Mucosa of descending colon (tissue), 3 donors: ENCODE data around the gene SNRPB2. TPM values are rescaled to one million over a fixed set of nuclear protein-coding genes. Genes with fewer than 3 reads are reported as not detected.

Experiments
- ATAC-seq: fragments of 200-7000 bp; cut with Tn5 transposase; one replicate; pipeline ENCODE4 v1.9.1; 2020; ENCODE audit warnings: mild to moderate bottlenecking, moderate library complexity
- DNase-seq, 3 donors: peaks; one replicate each; pipeline ENCODE4 v3.0.0-alpha.2; 2020
- H3K36me3 ChIP-seq: fragments of 200-600 bp; one replicate; pipeline ENCODE4 v1.8.0; 2021; ENCODE audit warnings: low read depth, mild to moderate bottlenecking
- H3K4me1 ChIP-seq: fragments of 200-600 bp; one replicate; pipeline ENCODE4 v1.8.0; 2021; ENCODE audit warnings: low read depth, mild to moderate bottlenecking
- H3K4me3 ChIP-seq: fragments of 200-600 bp; one replicate; pipeline ENCODE4 v1.8.0; 2021; ENCODE audit warnings: mild to moderate bottlenecking
- H3K9me3 ChIP-seq: fragments of 200-600 bp; one replicate; pipeline ENCODE4 v1.8.0; 2021; ENCODE audit warnings: mild to moderate bottlenecking
- CTCF ChIP-seq: fragments of 200-600 bp; IDR thresholded peaks from one replicate; pipeline ENCODE4 v1.8.0; 2022; ENCODE audit warnings: antibody characterized with exemption, mild to moderate bottlenecking
- intact Hi-C, 2 donors: fragments of 100-400 bp; cut with DNase I in 1 of 2; cut with micrococcal nuclease in 1 of 2; formaldehyde crosslinking; loops; one replicate each; pipeline versions ENCODE4 v1.11.0 to v1.11.1; 2022; cut with DNase I, micrococcal nuclease
- total RNA-seq, 3 donors: library from RNA; stranded (reverse); fragmentation: NEBNext Ultra II Directional in 2 of 3; extraction: Animal tissue kit (Norgen Biotek cat#: 25700) in 2 of 3; gene quantifications; one replicate each; pipeline versions ENCODE4 v1.2.1 to v1.2.4, GENCODE V29; 2021 to 2023
- donor health status: DM: no; HTN: no; CAD: no; lungs with moderate emphysema.
- donor health status: DM: no; HTN: no; CAD: no.
- donor health status: DM: no; HTN: yes; CAD: no.

The SNRPB2 gene
- total RNA-seq, 3 donors from 2014 or later, result 25.7 to 42.1 (median 36.2) TPM

- Histone ChIP-seq H3K36me3 (no peaks in the 10 kb centered on the region), H3K4me1 (peaks cover 7% of the 10 kb centered on the region), H3K4me3 (no peak overlapping the region), H3K9me3 (no peaks in the 10 kb centered on the region)
- no peak for TF ChIP-seq CTCF
- DNase-seq, result no peak
- intact Hi-C loops, result no loop called here
- ATAC-seq, result no peak
These were observed 2.8 kb downstream of the SNRPB2 start for GRCh38 chr20:16732506-16733152.

DNA sequence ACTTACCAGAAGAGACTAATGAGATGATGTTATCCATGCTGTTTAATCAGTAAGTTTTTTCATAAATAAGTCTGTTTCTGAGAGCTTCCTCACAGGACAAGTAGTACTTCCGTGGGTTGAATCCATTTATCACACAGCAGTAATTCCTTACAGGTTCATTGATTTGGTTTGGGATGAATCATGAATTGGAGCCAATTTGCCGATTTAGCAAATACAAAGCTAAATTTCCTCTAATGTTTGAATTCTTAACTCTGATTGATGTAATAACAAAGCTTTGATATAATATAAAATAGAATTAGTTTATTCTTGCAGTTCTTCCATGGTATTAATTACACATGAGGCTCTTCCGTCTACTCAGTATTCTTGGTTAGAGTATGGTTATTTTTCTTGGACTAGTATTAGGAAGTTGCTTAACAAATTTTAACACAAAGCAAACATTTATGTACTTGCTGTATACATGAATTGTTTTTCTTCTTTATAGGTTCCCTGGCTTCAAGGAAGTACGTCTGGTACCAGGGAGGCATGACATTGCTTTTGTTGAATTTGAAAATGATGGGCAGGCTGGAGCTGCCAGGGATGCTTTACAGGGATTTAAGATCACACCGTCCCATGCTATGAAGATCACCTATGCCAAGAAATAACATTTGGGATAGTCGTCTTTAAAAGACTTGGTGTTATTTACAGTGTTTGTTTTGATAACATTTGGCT lies 10.7 kb downstream of the SNRPB2 start:
- H3K36me3 ChIP-seq, result no peaks in the 10 kb centered on the region
- intact Hi-C loops, result no loop called here
- H3K4me1 ChIP-seq, result no peaks in the 10 kb centered on the region
- ATAC-seq (no peak), DNase-seq (no peak)
- H3K4me3 ChIP-seq, result no peak overlapping the region
- H3K9me3 ChIP-seq, result no peaks in the 10 kb centered on the region
- TF ChIP-seq CTCF, result no peak

- no peak for ATAC-seq
These were observed 14.5 kb downstream of the SNRPB2 start for GRCh38 chr20:16744178-16744807.

DNA sequence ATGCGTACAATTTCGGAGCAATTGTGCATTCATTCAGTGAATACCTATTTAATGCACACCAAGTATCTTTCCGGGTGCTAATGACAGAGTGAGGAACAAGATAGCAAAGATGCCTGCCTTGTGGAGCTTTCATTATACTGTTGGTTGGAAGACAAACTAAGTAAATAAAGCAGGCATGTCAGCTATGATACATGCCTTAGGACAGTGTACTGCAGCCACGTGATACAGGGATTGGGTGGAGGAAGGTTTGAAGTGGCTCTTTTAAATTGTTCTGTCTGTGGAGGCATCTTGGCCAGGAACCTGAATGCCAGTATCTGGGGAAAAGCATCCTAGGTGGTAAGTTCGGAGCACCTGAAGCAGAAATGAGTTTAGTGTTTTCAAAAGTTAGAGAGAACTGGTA lies 15.4 kb downstream of the SNRPB2 start:
- no peaks in the 10 kb centered on the region for H3K4me1 ChIP-seq
- intact Hi-C loops, result no loop called here
- no peak overlapping the region for H3K4me3 ChIP-seq
- no peak for TF ChIP-seq CTCF
- H3K36me3 ChIP-seq, result no peaks in the 10 kb centered on the region
- no peak for DNase-seq
- H3K9me3 ChIP-seq, result no peaks in the 10 kb centered on the region
- ATAC-seq, result no peak

More at GRCh38 chr20:16744178-16744807, 14.5 kb downstream of the SNRPB2 start:
- H3K4me3 ChIP-seq, result no peak overlapping the region
- TF ChIP-seq CTCF, result no peak
- no peak for DNase-seq
- H3K9me3 ChIP-seq, result no peaks in the 10 kb centered on the region
- intact Hi-C loops, result no loop called here
- no peaks in the 10 kb centered on the region for H3K36me3 ChIP-seq
- no peaks in the 10 kb centered on the region for H3K4me1 ChIP-seq

DNA sequence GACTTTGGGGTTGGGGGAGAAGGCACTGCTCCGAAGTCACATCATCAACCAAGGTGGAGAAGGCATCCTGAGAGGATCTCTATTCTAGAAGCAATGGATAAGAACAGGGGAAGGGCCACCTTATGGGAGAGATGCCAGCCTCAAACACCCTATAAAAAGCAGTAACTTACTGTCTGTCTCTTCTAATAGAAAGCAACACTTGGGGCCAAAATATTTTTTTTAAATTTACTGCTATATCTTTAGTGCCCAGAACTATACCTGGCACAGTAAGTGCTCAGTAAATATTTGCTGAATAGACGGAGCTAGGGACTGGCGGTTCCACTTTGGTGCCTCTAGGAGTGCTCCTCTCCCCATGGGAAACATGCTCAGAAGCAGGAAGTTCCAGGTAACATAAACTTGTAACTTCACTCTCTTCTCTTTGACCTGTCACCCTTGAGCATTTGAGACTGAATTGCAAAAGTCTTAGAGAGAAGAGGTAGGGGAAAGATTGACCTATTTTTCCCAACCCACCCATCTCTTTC lies 17.5 kb downstream of the SNRPB2 start:
- peak in 1 of 3 donors; percentile 14 for DNase-seq

More for the DNA sequence above, 17.5 kb downstream of the SNRPB2 start:
- Histone ChIP-seq H3K36me3 (no peaks in the 10 kb centered on the region), H3K9me3 (no peaks in the 10 kb centered on the region), H3K4me3 (no peak overlapping the region), H3K4me1 (no peaks in the 10 kb centered on the region)
- intact Hi-C loops, result no loop called here
- no peak for TF ChIP-seq CTCF
- peak; percentile 87 for ATAC-seq
